GM23248 (cell line): ENCODE results near the gene MARCHF4. TPM values are rescaled to one million over a fixed set of nuclear protein-coding genes. Genes with fewer than 3 reads are reported as not detected.
A peak's percentile ranks its signal among the peaks of the same experiment; 100 is the strongest.

ENCODE experiments used
- DNase-seq: peaks from one replicate; pipeline ENCODE4 v3.0.0-alpha.2; 2015
- H2AFZ ChIP-seq: fragments of 200-600 bp; sonication (generic); 2 replicates; pipeline ENCODE4 v1.6.1; 2016; ENCODE audit warnings: antibody characterized with exemption
- H3F3A ChIP-seq: fragments of 200-600 bp; sonication (generic); 2 replicates; pipeline ENCODE4 v1.6.1; 2016; ENCODE audit warnings: mild to moderate bottlenecking, antibody characterized with exemption, mixed run types; ENCODE audit not compliant: insufficient read depth
- H3K27ac ChIP-seq: fragments of 200-600 bp; sonication (generic); 2 replicates; pipeline ENCODE4 v1.5.1; 2016; ENCODE audit warnings: mild to moderate bottlenecking
- H3K27me3 ChIP-seq: fragments of 200-600 bp; sonication (generic); replicated peaks from 2 replicates; pipeline ENCODE4 v1.6.1; 2016; ENCODE audit warnings: mild to moderate bottlenecking; ENCODE audit not compliant: insufficient read depth
- H3K36me3 ChIP-seq: fragments of 200-600 bp; sonication (generic); 2 replicates; pipeline ENCODE4 v1.6.1; 2016; ENCODE audit warnings: low read depth, mild to moderate bottlenecking
- H3K4me1 ChIP-seq: fragments of 200-600 bp; sonication (generic); 2 replicates; pipeline ENCODE4 v1.6.1; 2016; ENCODE audit warnings: mild to moderate bottlenecking; ENCODE audit not compliant: insufficient read depth
- H3K4me2 ChIP-seq: fragments of 200-600 bp; sonication (generic); one replicate; pipeline ENCODE4 v1.6.1; 2016; ENCODE audit warnings: mild to moderate bottlenecking; ENCODE audit not compliant: unreplicated experiment
- H3K4me3 ChIP-seq: fragments of 200-600 bp; sonication (generic); 2 replicates; pipeline ENCODE4 v1.5.1; 2016; ENCODE audit warnings: mild to moderate bottlenecking
- H3K79me2 ChIP-seq: fragments of 200-600 bp; sonication (generic); 2 replicates; pipeline ENCODE4 v1.6.1; 2016; ENCODE audit warnings: mild to moderate bottlenecking; ENCODE audit not compliant: insufficient read depth
- H3K9ac ChIP-seq: fragments of 200-600 bp; sonication (generic); 2 replicates; pipeline ENCODE4 v1.6.1; 2016; ENCODE audit warnings: mild to moderate bottlenecking
- H3K9me2 ChIP-seq: fragments of 200-600 bp; sonication (generic); 2 replicates; pipeline ENCODE4 v1.6.1; 2016; ENCODE audit warnings: mixed run types, mild to moderate bottlenecking, moderate library complexity; ENCODE audit not compliant: insufficient read depth
- H3K9me3 ChIP-seq: fragments of 200-600 bp; sonication (generic); one replicate; pipeline ENCODE4 v1.6.1; 2017; ENCODE audit warnings: low read depth
- H4K20me1 ChIP-seq: fragments of 200-600 bp; sonication (generic); 2 replicates; pipeline ENCODE4 v1.6.0; 2016; ENCODE audit not compliant: insufficient read depth
- EZH2 ChIP-seq: fragments of 200-600 bp; sonication (generic); IDR thresholded peaks from 2 replicates; pipeline ENCODE4 v1.6.1; 2018; ENCODE audit warnings: antibody characterized with exemption, mild to moderate bottlenecking; ENCODE audit not compliant: insufficient read depth, poor library complexity, severe bottlenecking
- EZH2phosphoT487 ChIP-seq: fragments of 200-600 bp; sonication (generic); IDR thresholded peaks from 2 replicates; pipeline ENCODE4 v1.6.1; 2018; ENCODE audit warnings: antibody characterized with exemption, moderate library complexity, mild to moderate bottlenecking, low read depth; ENCODE audit not compliant: insufficient read depth
- WGBS, 2 experiments: methylation state at CpG; one replicate each; pipeline ENCODE4 v1.1.6; 2015 to 2017; ENCODE audit warnings: low lambda C conversion rate in 2 of 2, low coverage in 1 of 2; ENCODE audit errors: missing lambda C conversion rate in 2 of 2; 5-methylcytosine and 5-hydroxymethylcytosine counted together
- in situ Hi-C: fragments of 300-500 bp; cut with MboI; formaldehyde crosslinking; loops from 2 replicates; pipeline ENCODE4 v1.15.0; 2020
- polyA plus RNA-seq: library from polyadenylated mRNA; unstranded; fragments of >200 nt; fragmentation: Nextera tagmentation; extraction: Ambion mirVana; gene quantifications from 2 replicates; pipeline ENCODE4 v1.2.1, GENCODE V29; 2016
- small RNA-seq: library from RNA; depleted of rRNA; stranded (forward); fragments of <200 nt; gene quantifications from one replicate; pipeline ENCODE3, GENCODE V24; 2014; ENCODE audit warnings: low read depth, low replicate concordance
- total RNA-seq: library from RNA; depleted of rRNA; stranded (reverse); fragments of >200 nt; shearing (Covaris generic); gene quantifications from 2 replicates; pipeline ENCODE4 v1.2.3, GENCODE V29; 2014; rRNA removed

MARCHF4 gene
- total and polyA plus RNA-seq, 2 experiments from 2014 or later: 7.8 to 14.5 TPM

- 37 to 40% methylated on average over 7 of the region's 7 CpGs for WGBS, 2 experiments
- in situ Hi-C loops: no loop called here
- peaks cover 39% of the 10 kb centered on the region for H3F3A ChIP-seq
- no peaks in the 10 kb centered on the region for H3K9me2 ChIP-seq
- peak overlapping the region; percentile 77 for H2AFZ ChIP-seq
- no peaks in the 10 kb centered on the region for H3K27me3 ChIP-seq
- H3K4me2 ChIP-seq: peak overlapping the region; percentile 62
- peaks cover 68% of the 10 kb centered on the region for H3K79me2 ChIP-seq
- no peak overlapping the region for H3K4me3 ChIP-seq
- no peak for TF ChIP-seq EZH2
- no peak for TF ChIP-seq EZH2phosphoT487
- no peaks in the 10 kb centered on the region for H3K36me3 ChIP-seq
- H3K9me3 ChIP-seq: no peaks in the 10 kb centered on the region
- no peaks in the 10 kb centered on the region for H4K20me1 ChIP-seq
- DNase-seq: peak; percentile 68
- H3K9ac ChIP-seq: peak overlapping the region; percentile 45
- H3K4me1 ChIP-seq: peaks cover 44% of the 10 kb centered on the region
- peak overlapping the region; percentile 65 for H3K27ac ChIP-seq
These were observed 32.6 kb downstream of the MARCHF4 start for GRCh38 chr2:216339456-216340279.

- DNase-seq: no peak
- Histone ChIP-seq H4K20me1 (no peaks in the 10 kb centered on the region), H3K4me3 (no peak overlapping the region), H3K79me2 (peaks cover 75% of the 10 kb centered on the region), H3F3A (peaks cover 12% of the 10 kb centered on the region; the same call in 1 of the 2 replicates), H3K9me3 (no peaks in the 10 kb centered on the region), H3K4me1 (peaks cover 11% of the 10 kb centered on the region), H3K27me3 (no peaks in the 10 kb centered on the region), H3K36me3 (no peaks in the 10 kb centered on the region), H2AFZ (no peak overlapping the region), H3K4me2 (peak overlapping the region; percentile 1), H3K9ac (no peak overlapping the region), H3K27ac (no peak overlapping the region), H3K9me2 (peaks cover 3% of the 10 kb centered on the region; the same call in 1 of the 2 replicates)
- TF ChIP-seq EZH2phosphoT487: no peak
- TF ChIP-seq EZH2: no peak
- in situ Hi-C loops: no loop called here
- 59 to 69% methylated on average over 1 of the region's 1 CpG for WGBS, 2 experiments
These were observed 37.0 kb downstream of the MARCHF4 start for GRCh38 chr2:216335252-216335651.

GRCh38 chr2:216328347-216328746 is 43.9 kb downstream of the MARCHF4 start:
- Histone ChIP-seq H2AFZ (no peak overlapping the region), H3K79me2 (peaks cover 72% of the 10 kb centered on the region), H4K20me1 (no peaks in the 10 kb centered on the region), H3K9me3 (no peaks in the 10 kb centered on the region), H3K9ac (no peak overlapping the region), H3K4me2 (no peak overlapping the region), H3F3A (peaks cover 3% of the 10 kb centered on the region; the same call in 1 of the 2 replicates), H3K36me3 (no peaks in the 10 kb centered on the region), H3K9me2 (peaks cover 3% of the 10 kb centered on the region; the same call in 1 of the 2 replicates), H3K4me1 (no peaks in the 10 kb centered on the region), H3K4me3 (no peak overlapping the region), H3K27me3 (no peaks in the 10 kb centered on the region), H3K27ac (no peak overlapping the region)
- in situ Hi-C loops: no loop called here
- TF ChIP-seq EZH2: no peak
- no peak for TF ChIP-seq EZH2phosphoT487
- whole genome bisulfite sequencing, 2 experiments: 82% methylated on average over 5 of the region's 5 CpGs
- DNase-seq: peak; percentile 46

DNA sequence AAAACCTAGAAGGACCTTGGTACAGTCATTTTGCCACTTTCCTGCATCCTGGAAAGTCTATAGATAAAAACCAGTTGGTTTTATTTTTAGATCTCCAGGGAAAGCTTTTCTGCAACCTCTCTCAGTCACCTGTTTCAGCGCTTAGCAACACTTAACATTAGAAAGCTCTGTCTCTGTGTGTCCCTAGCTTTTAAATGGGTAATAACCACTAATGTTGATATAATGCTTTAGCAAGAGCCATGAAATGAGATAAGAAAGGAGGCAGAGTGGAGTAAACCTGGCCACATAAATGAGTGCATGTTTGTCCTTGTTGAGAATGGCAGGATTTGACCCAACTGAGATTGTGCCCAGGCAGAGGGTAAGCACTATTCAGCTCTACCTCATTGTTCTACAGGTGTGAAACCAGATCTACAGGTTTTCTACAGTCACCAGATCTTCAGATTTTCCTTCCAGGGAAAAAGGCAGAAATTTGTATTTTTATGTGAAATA is 44.8 kb downstream of the MARCHF4 start:
- WGBS, 2 experiments: 95 to 100% methylated on average over 1 of the region's 1 CpG
- Histone ChIP-seq H3K27me3 (no peaks in the 10 kb centered on the region), H3K4me3 (no peak overlapping the region), H3K9ac (no peak overlapping the region), H4K20me1 (no peaks in the 10 kb centered on the region), H3F3A (peaks cover under 1% of the 10 kb centered on the region; the same call in 1 of the 2 replicates), H2AFZ (no peak overlapping the region), H3K79me2 (peaks cover 72% of the 10 kb centered on the region), H3K36me3 (no peaks in the 10 kb centered on the region), H3K27ac (no peak overlapping the region), H3K4me1 (no peaks in the 10 kb centered on the region), H3K9me2 (peaks cover 3% of the 10 kb centered on the region; the same call in 1 of the 2 replicates), H3K4me2 (no peak overlapping the region), H3K9me3 (no peaks in the 10 kb centered on the region)
- in situ Hi-C loops: no loop called here
- TF ChIP-seq EZH2: no peak
- no peak for TF ChIP-seq EZH2phosphoT487
- no peak for DNase-seq

Small RNA genes lying within 50 kb of the gene (small RNA-seq; reads per million reads assigned to genes)
- not detected for gene RF00019

Other genes with a start within 250 kb of the MARCHF4 start
- 10.9 and 17.8 TPM in 2 replicates for gene SMARCAL1, start 40.0 kb upstream of the MARCHF4 start, total RNA-seq
- gene SMARCAL1, start 40.0 kb upstream of the MARCHF4 start, polyA plus RNA-seq: 30.5 and 32.3 TPM in 2 replicates
- gene RPL37A, start 126.4 kb upstream of the MARCHF4 start, total RNA-seq: 979 and 1,006 TPM in 2 replicates
- gene RPL37A, start 126.4 kb upstream of the MARCHF4 start, polyA plus RNA-seq: 1,627 and 1,708 TPM in 2 replicates